Ectodermal cell (in vitro differentiated cells): Measurements from ENCODE around the gene TADA3.

Source experiments
- H3K27ac ChIP-seq: 2 replicates; pipeline ENCODE4 v1.7.0; 2013; ENCODE audit warnings: mild to moderate bottlenecking, low read depth, low read length; ENCODE audit not compliant: insufficient read depth, poor library complexity, severe bottlenecking
- H3K27me3 ChIP-seq: 2 replicates; pipeline ENCODE4 v1.7.0; 2013; ENCODE audit warnings: mild to moderate bottlenecking, low read length; ENCODE audit not compliant: insufficient read depth, control insufficient read depth, poor library complexity, severe bottlenecking
- H3K36me3 ChIP-seq: one replicate; pipeline ENCODE4 v1.7.0; 2013; ENCODE audit warnings: low read length; ENCODE audit not compliant: control insufficient read depth, insufficient read depth
- H3K4me1 ChIP-seq: one replicate; pipeline ENCODE4 v1.7.0; 2013; ENCODE audit warnings: low read length; ENCODE audit not compliant: control insufficient read depth, insufficient read depth
- H3K4me3 ChIP-seq: 2 replicates; pipeline ENCODE4 v1.7.0; 2013; ENCODE audit warnings: low read depth, low read length, control low read depth; ENCODE audit not compliant: insufficient read depth
- H3K9me3 ChIP-seq: 2 replicates; pipeline ENCODE4 v1.7.0; 2013; ENCODE audit warnings: mild to moderate bottlenecking, low read length, moderate library complexity; ENCODE audit not compliant: control insufficient read depth
- WGBS, 2 experiments: methylation state at CpG; one replicate each; pipeline ENCODE4 v1.1.7; 2013; ENCODE audit warnings: missing lambda C conversion rate in 2 of 2; 5-methylcytosine and 5-hydroxymethylcytosine counted together

Gene TADA3

DNA sequence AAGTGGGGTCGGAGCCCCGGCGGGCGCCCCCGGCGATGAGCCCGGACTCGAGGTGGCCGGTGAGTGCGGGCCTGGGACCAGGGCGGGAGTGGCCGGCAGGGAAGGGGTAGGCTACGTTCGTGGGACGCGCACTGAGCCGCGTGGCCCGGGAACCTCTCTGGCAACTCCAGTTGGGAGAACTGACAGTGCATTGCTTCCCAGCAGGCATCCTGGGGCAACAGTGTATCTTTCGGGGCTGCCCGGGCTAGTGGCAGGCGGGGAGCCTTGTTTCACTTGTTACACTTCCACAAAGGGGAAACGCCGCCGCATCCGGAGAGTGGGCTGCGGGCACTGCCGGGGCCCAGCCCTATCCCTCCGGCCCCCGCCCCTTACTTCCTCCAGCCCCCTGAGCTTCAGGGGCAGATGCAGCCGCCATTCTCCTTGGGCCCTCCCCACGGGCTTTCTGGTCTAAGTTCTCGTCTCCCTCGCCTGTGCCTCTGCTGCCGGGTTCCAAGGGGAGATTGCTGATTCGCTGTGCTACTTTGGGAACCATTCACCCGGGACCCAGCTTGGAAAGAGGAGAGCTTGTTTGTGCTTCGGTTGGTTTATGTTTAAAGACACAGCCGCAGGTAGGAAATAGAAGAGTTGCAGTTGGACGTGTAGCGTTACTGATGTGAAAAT lies 60.1 kb downstream of the TADA3 start:
- peaks cover 9% of the 10 kb centered on the region for H3K4me1 ChIP-seq
- H3K9me3 ChIP-seq: no peaks in the 10 kb centered on the region
- peak overlapping the region; percentile 98 for H3K27ac ChIP-seq
- H3K4me3 ChIP-seq: peak overlapping the region; percentile 94
- H3K27me3 ChIP-seq: no peaks in the 10 kb centered on the region
- H3K36me3 ChIP-seq: peaks cover 16% of the 10 kb centered on the region
- 6 to 7% methylated on average over 41 of the region's 41 CpGs for WGBS, 2 experiments

DNA sequence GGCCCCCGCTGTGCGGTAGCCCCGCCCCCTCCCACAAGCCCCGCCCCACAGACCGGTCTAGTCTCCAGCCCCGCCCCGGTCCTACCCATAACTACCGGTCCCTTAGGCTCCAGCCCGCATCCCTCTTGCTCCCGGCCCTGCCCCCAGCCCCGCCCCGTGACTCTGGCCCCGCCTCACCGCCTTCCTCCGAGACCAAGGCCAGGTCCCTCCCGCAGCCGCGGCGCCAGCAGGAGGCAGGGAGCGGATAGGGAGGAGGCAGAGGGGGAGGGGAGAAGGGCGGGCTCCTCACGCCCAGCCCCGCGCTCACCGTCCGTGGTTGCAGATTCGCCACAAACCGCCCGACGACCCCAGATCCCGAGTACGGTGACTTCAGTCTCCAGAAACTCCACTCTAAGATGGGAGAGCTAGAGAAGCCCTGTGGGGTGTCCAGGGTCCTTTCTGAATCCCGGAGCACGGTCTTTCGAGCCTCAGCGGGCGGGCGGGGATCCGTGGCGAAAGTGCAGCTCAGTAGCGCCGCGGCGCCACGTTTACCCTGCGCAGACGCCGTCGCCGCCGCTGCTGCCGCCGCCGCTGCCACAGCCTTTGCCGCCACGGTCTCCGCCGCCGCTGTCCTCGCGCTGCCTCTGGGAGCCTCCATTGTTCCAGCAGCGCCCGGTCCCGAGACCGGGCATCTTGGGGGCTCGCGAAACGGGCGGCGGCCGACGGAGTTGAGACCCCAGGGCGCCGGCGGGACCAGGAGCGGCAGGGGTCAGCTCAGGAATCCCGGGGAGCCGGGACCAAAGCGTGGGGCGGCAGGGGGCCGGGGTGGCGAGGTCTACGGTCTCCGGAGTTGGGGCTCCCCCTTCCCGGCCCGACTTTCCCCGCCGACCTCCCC lies 60.8 kb downstream of the TADA3 start, which contains the start of gene BRPF1:
Gene BRPF1, plus strand, starts transcription at position 530 of the 874 bp plus-strand sequence. CDS start 2,406 bp downstream, outside the sequence.
- H3K27me3 ChIP-seq: no peaks in the 10 kb centered on the region
- peaks cover 12% of the 10 kb centered on the region for H3K36me3 ChIP-seq
- peaks cover 9% of the 10 kb centered on the region for H3K4me1 ChIP-seq
- 0% methylated on average over 88 of the region's 88 CpGs for WGBS, 2 experiments
- peak within 1 kb of the TSS; percentile 94 for H3K4me3 ChIP-seq
- H3K27ac ChIP-seq: peak within 1 kb of the TSS; percentile 98
- H3K9me3 ChIP-seq: no peaks in the 10 kb centered on the region

DNA sequence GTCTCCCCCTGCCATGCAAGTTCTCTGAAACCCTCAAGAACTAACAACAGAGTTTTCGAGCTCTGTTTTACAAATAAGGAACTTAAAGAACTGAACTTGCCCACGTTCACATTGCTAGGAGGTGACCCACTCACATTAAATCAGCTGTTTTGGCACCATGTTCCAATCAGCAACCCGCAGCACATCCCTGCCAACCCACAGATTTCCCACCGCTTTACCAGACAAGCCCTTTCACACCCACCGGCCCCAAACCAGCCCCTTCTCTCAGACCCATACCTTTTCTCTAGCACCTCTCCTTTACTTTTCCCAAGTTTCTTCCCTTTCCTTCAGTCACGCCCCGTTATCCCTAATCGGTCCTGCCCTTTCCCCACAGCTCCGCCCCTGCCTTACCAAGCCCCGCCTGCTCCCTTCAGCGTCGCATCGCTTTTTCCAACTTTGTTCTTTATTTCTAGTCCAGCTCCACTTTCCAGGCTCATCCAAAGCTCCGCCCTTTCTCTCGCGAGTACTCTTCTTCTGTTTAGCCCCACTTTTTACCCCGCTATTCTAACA lies 61.5 kb downstream of the TADA3 start:
- H3K36me3 ChIP-seq: peaks cover 8% of the 10 kb centered on the region
- H3K4me3 ChIP-seq: peak overlapping the region; percentile 94
- H3K9me3 ChIP-seq: no peaks in the 10 kb centered on the region
- H3K4me1 ChIP-seq: peaks cover 9% of the 10 kb centered on the region
- 5% methylated on average over 16 of the region's 17 CpGs for WGBS, 2 experiments
- no peaks in the 10 kb centered on the region for H3K27me3 ChIP-seq
- H3K27ac ChIP-seq: no peak overlapping the region
